A673 (cell line): ENCODE data around the gene CHID1. TPM values are rescaled to one million over a fixed set of nuclear protein-coding genes. Genes with fewer than 3 reads are reported as not detected.

Experiments
- BruUV-seq: library from RNA; stranded (reverse); fragments of 400-500 nt; replicated peaks from 2 replicates; lab custom pipeline; 2021; lab: Mats Ljungman, UMichigan
- CTCF ChIA-PET: fragments of 300-600 bp; sonication (Branson Sonifier 250); formaldehyde crosslinking; loops from one replicate; lab custom pipeline; 2022; ENCODE audit warnings: antibody characterized with exemption; lab: Charles Lee
- POLR2A ChIA-PET: fragments of 300-600 bp; sonication (Branson Sonifier 250); formaldehyde crosslinking; loops from one replicate; lab custom pipeline; 2022; ENCODE audit warnings: antibody characterized with exemption; ENCODE audit not compliant: low non-redundant PET; lab: Charles Lee
- DNase-seq: peaks from one replicate; pipeline ENCODE4 v3.0.0-alpha.2; 2015; ENCODE audit warnings: low spot score
- H3K27ac ChIP-seq: fragments of 200-600 bp; sonication (generic); 2 replicates; pipeline ENCODE4 v1.5.1; 2016; ENCODE audit warnings: mixed run types, low read depth, mild to moderate bottlenecking, mixed read lengths, antibody characterized with exemption, low read length; ENCODE audit not compliant: poor library complexity, severe bottlenecking
- H3K27me3 ChIP-seq: fragments of 200-600 bp; sonication (generic); replicated peaks from 2 replicates; pipeline ENCODE4 v1.6.1; 2017; ENCODE audit warnings: mixed run types, low read depth, mild to moderate bottlenecking, mixed read lengths, antibody characterized with exemption, low read length; ENCODE audit not compliant: insufficient read depth, poor library complexity
- H3K36me3 ChIP-seq: fragments of 200-600 bp; sonication (generic); 2 replicates; pipeline ENCODE4 v1.6.1; 2016; ENCODE audit warnings: mixed run types, mild to moderate bottlenecking, mixed read lengths, antibody characterized with exemption, low read length; ENCODE audit not compliant: insufficient read depth, poor library complexity, severe bottlenecking
- H3K4me1 ChIP-seq: fragments of 200-600 bp; sonication (generic); 2 replicates; pipeline ENCODE4 v1.6.1; 2017; ENCODE audit warnings: mixed run types, mild to moderate bottlenecking, mixed read lengths, antibody characterized with exemption, low read length; ENCODE audit not compliant: insufficient read depth, poor library complexity, severe bottlenecking
- H3K4me3 ChIP-seq: fragments of 200-600 bp; sonication (generic); 2 replicates; pipeline ENCODE4 v1.5.1; 2016; ENCODE audit warnings: low read depth, mixed run types, mild to moderate bottlenecking, mixed read lengths, low read length; ENCODE audit not compliant: poor library complexity, severe bottlenecking
- H3K9me3 ChIP-seq: fragments of 200-600 bp; sonication (generic); 2 replicates; pipeline ENCODE4 v1.6.1; 2016; ENCODE audit warnings: mixed run types, low read depth, mild to moderate bottlenecking, mixed read lengths, antibody characterized with exemption, low read length; ENCODE audit not compliant: poor library complexity, severe bottlenecking
- EZH2 ChIP-seq: fragments of 200-600 bp; sonication (generic); IDR thresholded peaks from 2 replicates; pipeline ENCODE4 v1.6.1; 2017; ENCODE audit warnings: borderline replicate concordance, low read depth, mild to moderate bottlenecking, mixed read lengths, antibody characterized with exemption, low read length; ENCODE audit not compliant: poor library complexity, severe bottlenecking
- intact Hi-C: fragments of 100-400 bp; cut with micrococcal nuclease; formaldehyde crosslinking; loops from one replicate; pipeline ENCODE4 v1.10.0; 2022; ENCODE audit not compliant: unreplicated experiment
- total RNA-seq: library from RNA; stranded (reverse); gene quantifications from 2 replicates; pipeline ENCODE4 v1.2.3, GENCODE V29; 2021
- TF ChIP-seq, protein P1 (sequence below): fragments of 300-800, 200-600 bp; sonication (generic); conservative IDR thresholded peaks from 2 replicates; pipeline ENCODE4 v1.5.1; 2017; ENCODE audit warnings: low read depth, mild to moderate bottlenecking, antibody characterized with exemption, low read length, moderate library complexity, mixed read lengths

CHID1 gene
- total RNA-seq, 1 experiment from 2014 or later = 105 TPM

DNA sequence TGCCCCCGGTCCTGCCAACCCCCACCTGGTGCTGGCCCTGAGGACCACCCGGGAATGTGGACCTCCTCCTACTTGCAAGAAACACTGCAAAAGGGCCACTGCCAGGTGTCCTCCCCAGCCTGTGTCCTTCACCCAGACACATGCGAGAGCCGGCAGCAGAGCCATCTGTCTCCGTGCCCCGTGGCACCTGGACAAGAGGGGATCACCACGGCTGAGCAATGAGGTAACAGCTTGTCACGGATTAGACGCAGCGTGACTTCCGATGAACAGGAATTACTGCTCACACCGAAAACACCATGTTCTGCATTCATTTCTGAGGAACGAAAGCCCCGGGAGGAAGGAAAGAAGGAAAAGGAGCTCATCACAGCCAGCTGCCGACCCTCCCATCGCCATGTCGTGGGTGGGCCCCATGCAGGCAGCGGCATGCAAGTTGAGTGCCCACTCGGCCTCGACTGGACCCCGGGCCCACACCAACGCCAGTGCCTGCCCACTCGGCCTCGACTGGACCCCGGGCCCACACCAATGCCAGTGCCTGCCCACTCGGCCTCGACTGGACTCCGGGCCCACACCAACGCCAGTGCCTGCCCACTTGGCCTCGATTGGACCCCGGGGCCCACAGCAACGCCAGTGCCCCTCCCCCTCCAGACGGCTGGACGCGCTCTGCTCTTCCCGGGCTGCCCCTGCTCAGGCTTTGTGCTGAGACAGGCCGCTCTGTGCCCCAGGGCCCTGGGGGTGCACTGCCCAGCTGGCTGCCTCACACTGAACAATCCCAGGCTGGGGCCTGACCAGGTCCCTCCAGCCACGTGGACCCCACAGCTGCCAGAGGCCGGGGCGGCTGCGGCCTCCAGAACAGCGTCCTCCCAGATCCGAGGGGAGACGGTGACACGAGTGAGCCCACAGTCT, 22.0 kb downstream of the CHID1 start:
- Histone ChIP-seq H3K4me1 (peaks cover 18% of the 10 kb centered on the region), H3K4me3 (no peak overlapping the region), H3K36me3 (no peaks in the 10 kb centered on the region), H3K9me3 (no peaks in the 10 kb centered on the region), H3K27me3 (no peaks in the 10 kb centered on the region), H3K27ac (no peak overlapping the region)
- intact Hi-C loops = no loop called here
- BruUV-seq = no TSS peak
- TF ChIP-seq, protein P1, sequence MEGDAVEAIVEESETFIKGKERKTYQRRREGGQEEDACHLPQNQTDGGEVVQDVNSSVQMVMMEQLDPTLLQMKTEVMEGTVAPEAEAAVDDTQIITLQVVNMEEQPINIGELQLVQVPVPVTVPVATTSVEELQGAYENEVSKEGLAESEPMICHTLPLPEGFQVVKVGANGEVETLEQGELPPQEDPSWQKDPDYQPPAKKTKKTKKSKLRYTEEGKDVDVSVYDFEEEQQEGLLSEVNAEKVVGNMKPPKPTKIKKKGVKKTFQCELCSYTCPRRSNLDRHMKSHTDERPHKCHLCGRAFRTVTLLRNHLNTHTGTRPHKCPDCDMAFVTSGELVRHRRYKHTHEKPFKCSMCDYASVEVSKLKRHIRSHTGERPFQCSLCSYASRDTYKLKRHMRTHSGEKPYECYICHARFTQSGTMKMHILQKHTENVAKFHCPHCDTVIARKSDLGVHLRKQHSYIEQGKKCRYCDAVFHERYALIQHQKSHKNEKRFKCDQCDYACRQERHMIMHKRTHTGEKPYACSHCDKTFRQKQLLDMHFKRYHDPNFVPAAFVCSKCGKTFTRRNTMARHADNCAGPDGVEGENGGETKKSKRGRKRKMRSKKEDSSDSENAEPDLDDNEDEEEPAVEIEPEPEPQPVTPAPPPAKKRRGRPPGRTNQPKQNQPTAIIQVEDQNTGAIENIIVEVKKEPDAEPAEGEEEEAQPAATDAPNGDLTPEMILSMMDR = no peak
- TF ChIP-seq EZH2 = no peak
- ChIA-PET POLR2A (no interaction called here), CTCF (no interaction called here)
- DNase-seq = no peak

DNA sequence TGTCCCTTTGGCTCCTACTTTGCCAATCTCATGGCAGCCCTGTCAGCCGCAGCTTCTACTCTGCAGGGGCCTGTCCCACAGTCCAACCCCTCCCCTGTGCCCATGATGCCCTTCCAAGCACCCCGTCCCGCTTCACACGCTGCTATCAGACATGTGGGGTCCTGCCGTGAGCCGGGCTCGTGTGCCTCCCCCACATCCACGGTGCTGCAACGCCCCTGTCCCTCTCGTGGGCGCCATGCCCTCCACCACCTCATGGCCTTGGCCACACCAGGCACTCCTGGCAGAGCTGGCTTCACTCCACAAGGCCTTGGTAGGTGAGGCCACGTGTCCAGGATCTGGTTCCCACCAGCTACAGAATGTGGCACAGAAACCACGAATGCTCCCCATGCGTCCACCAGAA, 23.0 kb downstream of the CHID1 start:
- Histone ChIP-seq H3K4me1 (peaks cover 18% of the 10 kb centered on the region), H3K9me3 (no peaks in the 10 kb centered on the region), H3K4me3 (no peak overlapping the region), H3K36me3 (peaks cover 5% of the 10 kb centered on the region), H3K27ac (no peak overlapping the region), H3K27me3 (no peaks in the 10 kb centered on the region)
- TF ChIP-seq, protein P1 = no peak
- no peak for TF ChIP-seq EZH2
- ChIA-PET CTCF (no interaction called here), POLR2A (no interaction called here)
- DNase-seq = no peak
- no TSS peak for BruUV-seq
- intact Hi-C loops = no loop called here

DNA sequence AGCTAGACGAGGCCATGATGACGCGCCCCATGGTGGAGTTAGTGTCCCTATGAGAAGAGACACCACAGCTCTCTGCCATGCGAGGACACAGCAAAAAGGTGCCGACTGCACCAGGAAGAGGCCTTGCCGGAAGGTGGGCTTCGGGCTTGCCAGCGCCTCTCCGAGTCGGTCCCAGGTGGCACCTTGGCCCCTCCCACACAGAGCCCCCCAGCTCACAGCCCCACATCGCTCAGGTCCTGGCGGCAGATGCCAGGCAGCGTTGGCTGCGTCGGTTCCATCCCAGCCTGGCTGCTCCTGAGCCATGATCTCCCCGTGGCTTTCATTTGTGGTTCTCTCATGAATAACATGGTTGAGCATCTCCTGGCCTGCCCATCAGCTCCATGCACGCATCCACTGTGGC, 24.0 kb downstream of the CHID1 start:
- Histone ChIP-seq H3K4me1 (peaks cover 16% of the 10 kb centered on the region), H3K4me3 (no peak overlapping the region), H3K27me3 (no peaks in the 10 kb centered on the region), H3K36me3 (peaks cover 5% of the 10 kb centered on the region), H3K9me3 (no peaks in the 10 kb centered on the region), H3K27ac (no peak overlapping the region)
- TF ChIP-seq EZH2 = no peak
- no peak for DNase-seq
- no TSS peak for BruUV-seq
- CTCF ChIA-PET = no interaction called here
- intact Hi-C loops = no loop called here
- POLR2A ChIA-PET = no interaction called here
